IPS-20b (cell line): ENCODE measurements around the gene PTTG1.

Experiments used
- H3K27ac ChIP-seq: one replicate; pipeline ENCODE4 v1.5.1; 2013; ENCODE audit warnings: low read length
- H3K27me3 ChIP-seq: 2 replicates; pipeline ENCODE4 v1.6.1; 2013; ENCODE audit warnings: mild to moderate bottlenecking, low read length, inconsistent platforms; ENCODE audit not compliant: insufficient read depth
- H3K36me3 ChIP-seq: 2 replicates; pipeline ENCODE4 v1.6.1; 2013; ENCODE audit warnings: low read depth, mild to moderate bottlenecking, inconsistent platforms, low read length, moderate library complexity; ENCODE audit not compliant: insufficient read depth
- H3K4me1 ChIP-seq: 2 replicates; pipeline ENCODE4 v1.6.1; 2013; ENCODE audit warnings: mild to moderate bottlenecking, control low read depth, inconsistent platforms, low read length, moderate library complexity; ENCODE audit not compliant: insufficient read depth
- H3K4me3 ChIP-seq: 2 replicates; pipeline ENCODE4 v1.5.1; 2013; ENCODE audit warnings: mild to moderate bottlenecking, low read length, inconsistent platforms
- H3K9ac ChIP-seq: 2 replicates; pipeline ENCODE4 v1.6.1; 2013; ENCODE audit warnings: low read depth, mild to moderate bottlenecking, inconsistent platforms, low read length, moderate library complexity
- H3K9me3 ChIP-seq: 2 replicates; pipeline ENCODE4 v1.6.1; 2013; ENCODE audit warnings: mild to moderate bottlenecking, low read depth, low read length, inconsistent platforms; ENCODE audit not compliant: insufficient read depth

PTTG1 gene

GRCh38 chr5:160467555-160468362 lies 46.1 kb downstream of the PTTG1 start:
- H3K9ac ChIP-seq = peak overlapping the region; percentile 45; the same call in 1 of the 2 replicates
- peaks cover 3% of the 10 kb centered on the region; the same call in 1 of the 2 replicates for H3K4me1 ChIP-seq

GRCh38 chr5:160468363-160468975 lies 46.8 kb downstream of the PTTG1 start:
- Histone ChIP-seq H3K9ac (no peak overlapping the region), H3K36me3 (no peaks in the 10 kb centered on the region), H3K4me1 (peaks cover 3% of the 10 kb centered on the region; the same call in 1 of the 2 replicates), H3K27ac (no peak overlapping the region), H3K9me3 (no peaks in the 10 kb centered on the region), H3K27me3 (no peaks in the 10 kb centered on the region), H3K4me3 (no peak overlapping the region)

More at GRCh38 chr5:160467555-160468362, 46.1 kb downstream of the PTTG1 start:
- H3K4me3 ChIP-seq = no peak overlapping the region
- H3K9me3 ChIP-seq = no peaks in the 10 kb centered on the region
- no peaks in the 10 kb centered on the region for H3K27me3 ChIP-seq
- no peaks in the 10 kb centered on the region for H3K36me3 ChIP-seq
- no peak overlapping the region for H3K27ac ChIP-seq

DNA sequence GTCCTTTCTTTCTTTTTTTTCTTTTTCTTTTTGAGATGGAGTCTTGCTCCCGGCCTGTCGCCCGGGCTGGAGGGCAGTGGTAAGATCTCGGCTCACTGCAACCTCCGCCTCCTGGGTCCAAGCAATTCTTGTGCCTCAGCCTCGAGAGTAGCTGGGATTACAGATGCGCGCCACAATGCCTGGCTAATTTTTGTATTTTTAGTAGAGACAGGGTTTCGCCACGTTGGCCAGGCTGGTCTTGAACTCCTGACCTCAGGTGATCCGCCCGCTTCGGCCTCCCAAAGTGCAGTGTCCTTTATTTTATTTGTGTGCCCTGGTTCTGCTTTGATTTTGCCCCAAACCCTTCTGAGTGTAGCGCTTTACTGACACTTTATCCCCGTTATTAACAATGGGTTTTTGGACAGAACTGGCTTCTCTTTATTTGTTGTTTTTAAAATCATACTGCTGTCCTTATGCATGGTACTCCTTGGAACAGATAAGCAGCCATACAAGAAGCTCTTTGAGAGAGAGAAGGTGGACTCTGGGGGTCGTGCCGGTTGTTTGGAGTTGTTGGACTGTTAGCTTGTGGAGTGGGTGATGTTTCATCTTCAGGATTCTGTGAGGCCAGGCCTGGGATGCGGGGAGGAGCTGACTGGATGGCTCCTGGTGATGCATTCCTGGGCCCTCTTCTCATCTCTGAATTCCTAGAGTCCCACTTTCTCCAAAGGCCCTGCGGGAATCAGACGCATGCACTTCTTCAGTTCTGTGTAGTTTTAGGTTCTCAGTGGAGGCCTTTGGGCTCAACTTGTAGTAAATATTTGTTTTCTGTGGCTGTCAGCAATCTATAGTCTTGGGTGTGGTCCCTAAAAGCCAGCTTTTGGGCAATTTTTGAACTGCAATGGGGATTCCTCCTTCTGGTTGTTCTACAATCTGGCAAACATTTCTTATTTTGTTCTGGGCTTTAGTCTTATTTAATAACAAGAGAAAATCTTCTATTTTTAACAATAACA lies 47.8 kb downstream of the PTTG1 start:
- no peaks in the 10 kb centered on the region for H3K27me3 ChIP-seq
- no peak overlapping the region for H3K4me3 ChIP-seq
- peaks cover 3% of the 10 kb centered on the region; the same call in 1 of the 2 replicates for H3K4me1 ChIP-seq
- H3K36me3 ChIP-seq = no peaks in the 10 kb centered on the region
- H3K27ac ChIP-seq = no peak overlapping the region
- no peak overlapping the region for H3K9ac ChIP-seq
- H3K9me3 ChIP-seq = no peaks in the 10 kb centered on the region

GRCh38 chr5:160470437-160471361 lies 49.0 kb downstream of the PTTG1 start:
- no peaks in the 10 kb centered on the region for H3K36me3 ChIP-seq
- H3K4me1 ChIP-seq = peaks cover 3% of the 10 kb centered on the region; the same call in 1 of the 2 replicates
- H3K27me3 ChIP-seq = no peaks in the 10 kb centered on the region
- H3K9me3 ChIP-seq = no peaks in the 10 kb centered on the region
- no peak overlapping the region for H3K4me3 ChIP-seq
- H3K9ac ChIP-seq = no peak overlapping the region
- H3K27ac ChIP-seq = no peak overlapping the region

- Histone ChIP-seq H3K36me3 (no peaks in the 10 kb centered on the region), H3K9ac (no peak overlapping the region), H3K4me3 (no peak overlapping the region), H3K9me3 (no peaks in the 10 kb centered on the region), H3K4me1 (peaks cover 12% of the 10 kb centered on the region; the same call in 1 of the 2 replicates), H3K27ac (no peak overlapping the region), H3K27me3 (no peaks in the 10 kb centered on the region)
These were observed 50.1 kb downstream of the PTTG1 start for GRCh38 chr5:160471761-160472160.

DNA sequence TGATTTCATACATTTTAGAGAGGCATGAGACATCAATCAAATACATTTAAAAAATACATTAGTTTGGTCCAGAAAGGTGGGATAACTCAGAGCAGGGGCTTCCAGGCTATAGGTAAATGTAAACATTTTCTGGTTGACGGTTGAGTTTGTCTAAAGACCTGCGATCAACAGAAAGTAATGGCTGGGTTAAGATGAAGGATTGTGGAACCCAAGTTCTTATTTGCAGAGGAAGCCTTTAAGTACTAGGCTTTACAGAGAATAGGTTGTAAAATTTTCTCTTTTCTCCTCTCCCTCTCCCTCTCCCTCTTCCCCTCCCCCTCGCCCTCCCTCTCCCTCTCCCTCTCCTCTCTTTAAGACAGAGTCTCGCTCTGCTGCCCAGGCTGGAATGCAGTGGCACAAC lies 50.8 kb downstream of the PTTG1 start:
- Histone ChIP-seq H3K27me3 (no peaks in the 10 kb centered on the region), H3K36me3 (no peaks in the 10 kb centered on the region), H3K27ac (no peak overlapping the region), H3K4me3 (no peak overlapping the region), H3K9me3 (no peaks in the 10 kb centered on the region), H3K9ac (no peak overlapping the region), H3K4me1 (peaks cover 17% of the 10 kb centered on the region; the same call in 1 of the 2 replicates)

DNA sequence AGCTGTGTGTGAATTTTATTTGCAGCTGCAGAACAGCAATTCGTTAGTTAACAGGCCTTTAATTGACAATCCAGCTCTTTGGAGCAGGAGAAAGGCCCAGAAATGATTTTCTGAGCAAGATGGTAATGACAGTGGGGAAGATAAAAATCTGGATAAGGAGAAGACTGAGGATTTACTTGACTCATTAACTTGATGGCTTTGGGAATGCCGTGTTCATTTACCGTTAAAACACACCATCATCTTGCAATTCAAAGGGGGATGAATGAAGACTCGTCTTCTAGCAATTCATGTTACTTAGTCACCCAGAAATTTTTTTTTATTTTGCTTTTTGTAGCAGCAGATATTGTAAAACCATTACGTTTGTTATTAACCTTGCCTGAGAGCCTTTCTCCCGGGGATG lies 52.0 kb downstream of the PTTG1 start:
- no peaks in the 10 kb centered on the region for H3K36me3 ChIP-seq

GRCh38 chr5:160474084-160474483 lies 52.4 kb downstream of the PTTG1 start:
- peaks cover 24% of the 10 kb centered on the region; the same call in 1 of the 2 replicates for H3K4me1 ChIP-seq
- H3K27ac ChIP-seq = no peak overlapping the region

More for the DNA sequence above, 52.0 kb downstream of the PTTG1 start:
- Histone ChIP-seq H3K4me3 (no peak overlapping the region), H3K9ac (no peak overlapping the region), H3K27ac (no peak overlapping the region), H3K4me1 (peaks cover 24% of the 10 kb centered on the region; the same call in 1 of the 2 replicates), H3K27me3 (no peaks in the 10 kb centered on the region), H3K9me3 (no peaks in the 10 kb centered on the region)

DNA sequence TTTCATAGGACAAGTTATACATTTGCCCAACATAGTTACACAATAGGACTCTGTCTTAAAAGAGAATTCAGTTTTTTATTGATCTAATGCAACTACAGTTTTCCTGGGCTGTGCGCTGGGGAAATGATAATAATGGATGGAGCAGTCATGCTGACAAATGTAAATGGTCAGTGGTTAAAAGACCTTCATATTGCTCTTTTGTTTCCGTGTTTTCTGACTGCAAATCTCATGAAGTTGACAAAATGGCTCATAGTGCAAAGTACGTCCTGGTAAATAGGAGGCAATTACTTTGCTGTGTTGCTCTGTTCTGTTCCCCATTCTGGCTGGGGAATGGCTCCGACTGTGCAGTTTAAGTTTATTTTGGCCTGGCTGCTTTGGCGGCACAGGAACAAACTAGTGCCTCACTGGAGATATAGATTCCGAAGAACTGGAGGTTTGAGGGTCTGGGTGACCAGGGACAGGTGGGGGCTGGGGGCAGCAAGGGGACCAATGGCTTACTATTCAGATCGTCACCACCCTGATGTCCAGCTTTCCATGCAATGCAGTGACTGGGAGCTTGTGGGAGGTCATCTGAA lies 54.3 kb downstream of the PTTG1 start:
- H3K27me3 ChIP-seq = no peaks in the 10 kb centered on the region
- no peak overlapping the region for H3K9ac ChIP-seq
- no peaks in the 10 kb centered on the region for H3K36me3 ChIP-seq
- H3K27ac ChIP-seq = no peak overlapping the region
- peaks cover 24% of the 10 kb centered on the region; the same call in 1 of the 2 replicates for H3K4me1 ChIP-seq
- no peak overlapping the region for H3K4me3 ChIP-seq
- no peaks in the 10 kb centered on the region for H3K9me3 ChIP-seq

More at GRCh38 chr5:160474084-160474483, 52.4 kb downstream of the PTTG1 start:
- H3K9ac ChIP-seq = no peak overlapping the region
- no peaks in the 10 kb centered on the region for H3K9me3 ChIP-seq
- no peaks in the 10 kb centered on the region for H3K36me3 ChIP-seq
- H3K4me3 ChIP-seq = no peak overlapping the region
- H3K27me3 ChIP-seq = no peaks in the 10 kb centered on the region

GRCh38 chr5:160477266-160477970 lies 55.8 kb downstream of the PTTG1 start:
- H3K9me3 ChIP-seq = no peaks in the 10 kb centered on the region
- peak overlapping the region; percentile 77 for H3K27ac ChIP-seq
- H3K36me3 ChIP-seq = no peaks in the 10 kb centered on the region
- no peaks in the 10 kb centered on the region for H3K27me3 ChIP-seq
- H3K4me1 ChIP-seq = peaks cover 24% of the 10 kb centered on the region; the same call in 1 of the 2 replicates
- peak overlapping the region; percentile 19; the same call in 1 of the 2 replicates for H3K4me3 ChIP-seq
- peak overlapping the region; percentile 40; the same call in 1 of the 2 replicates for H3K9ac ChIP-seq
